SK-N-SH treated with all-trans-retinoic acid at 6 μM for 48 hours (cell line): ENCODE results near the gene ATP5PD.

Source experiments
- TF ChIP-seq, protein P1 (sequence below): fragments of 250-450 bp; sonication (Bioruptor Pico); IDR thresholded peaks from 2 replicates; pipeline ENCODE4 v1.5.1; 2021; ENCODE audit warnings: mild to moderate bottlenecking, moderate library complexity
- TF ChIP-seq, protein P2 (sequence below): fragments of 250-450 bp; sonication (Bioruptor Pico); IDR thresholded peaks from 2 replicates; pipeline ENCODE4 v1.8.0; 2021; ENCODE audit warnings: low read depth, mild to moderate bottlenecking, moderate library complexity, borderline replicate concordance

DNA sequence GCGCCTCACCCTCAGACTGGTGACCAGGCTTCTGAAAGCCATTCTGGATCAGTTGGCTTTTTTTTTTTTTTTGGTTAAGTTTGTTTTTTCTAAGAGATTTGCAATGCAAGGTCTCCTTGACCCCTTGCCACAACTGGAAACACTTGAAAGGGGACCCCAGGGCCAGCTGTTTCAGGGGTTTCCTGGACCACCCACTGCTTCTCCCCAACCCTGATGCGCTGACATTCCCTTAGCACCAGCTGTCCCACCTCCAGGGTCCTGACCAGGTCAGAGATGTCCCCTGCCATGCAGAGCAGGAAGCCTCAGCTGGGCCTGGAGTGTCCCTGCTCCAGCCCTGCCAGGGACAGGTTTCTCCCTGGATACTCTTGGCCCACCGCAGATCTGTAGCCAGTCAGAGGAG, 42.4 kb downstream of the ATP5PD start:
- TF ChIP-seq, protein P1, sequence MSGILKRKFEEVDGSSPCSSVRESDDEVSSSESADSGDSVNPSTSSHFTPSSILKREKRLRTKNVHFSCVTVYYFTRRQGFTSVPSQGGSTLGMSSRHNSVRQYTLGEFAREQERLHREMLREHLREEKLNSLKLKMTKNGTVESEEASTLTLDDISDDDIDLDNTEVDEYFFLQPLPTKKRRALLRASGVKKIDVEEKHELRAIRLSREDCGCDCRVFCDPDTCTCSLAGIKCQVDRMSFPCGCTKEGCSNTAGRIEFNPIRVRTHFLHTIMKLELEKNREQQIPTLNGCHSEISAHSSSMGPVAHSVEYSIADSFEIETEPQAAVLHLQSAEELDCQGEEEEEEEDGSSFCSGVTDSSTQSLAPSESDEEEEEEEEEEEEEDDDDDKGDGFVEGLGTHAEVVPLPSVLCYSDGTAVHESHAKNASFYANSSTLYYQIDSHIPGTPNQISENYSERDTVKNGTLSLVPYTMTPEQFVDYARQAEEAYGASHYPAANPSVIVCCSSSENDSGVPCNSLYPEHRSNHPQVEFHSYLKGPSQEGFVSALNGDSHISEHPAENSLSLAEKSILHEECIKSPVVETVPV (CRISPR knock-in tag) = no peak
- TF ChIP-seq, protein P2, sequence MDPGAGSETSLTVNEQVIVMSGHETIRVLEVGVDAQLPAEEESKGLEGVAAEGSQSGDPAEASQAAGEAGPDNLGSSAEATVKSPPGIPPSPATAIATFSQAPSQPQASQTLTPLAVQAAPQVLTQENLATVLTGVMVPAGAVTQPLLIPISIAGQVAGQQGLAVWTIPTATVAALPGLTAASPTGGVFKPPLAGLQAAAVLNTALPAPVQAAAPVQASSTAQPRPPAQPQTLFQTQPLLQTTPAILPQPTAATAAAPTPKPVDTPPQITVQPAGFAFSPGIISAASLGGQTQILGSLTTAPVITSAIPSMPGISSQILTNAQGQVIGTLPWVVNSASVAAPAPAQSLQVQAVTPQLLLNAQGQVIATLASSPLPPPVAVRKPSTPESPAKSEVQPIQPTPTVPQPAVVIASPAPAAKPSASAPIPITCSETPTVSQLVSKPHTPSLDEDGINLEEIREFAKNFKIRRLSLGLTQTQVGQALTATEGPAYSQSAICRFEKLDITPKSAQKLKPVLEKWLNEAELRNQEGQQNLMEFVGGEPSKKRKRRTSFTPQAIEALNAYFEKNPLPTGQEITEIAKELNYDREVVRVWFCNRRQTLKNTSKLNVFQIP = no peak
